Neural cell (in vitro differentiated cells): ENCODE data around the gene JAZF1.

ENCODE experiments used
- CTCF ChIP-seq: fragments of 450-650 bp; IDR thresholded peaks from 2 replicates; pipeline ENCODE4 v1.5.1; 2014; ENCODE audit warnings: antibody characterized with exemption, mild to moderate bottlenecking, moderate library complexity; ENCODE audit not compliant: poor library complexity, severe bottlenecking
- MXI1 ChIP-seq: fragments of 450-650 bp; conservative IDR thresholded peaks from 2 replicates; pipeline ENCODE4 v1.6.1; 2014; ENCODE audit warnings: antibody characterized with exemption, mild to moderate bottlenecking; ENCODE audit not compliant: poor library complexity, severe bottlenecking
- POLR2AphosphoS5 ChIP-seq: IDR thresholded peaks from 2 replicates; pipeline ENCODE4 v1.6.1; 2012
- RAD21 ChIP-seq: fragments of 450-650 bp; conservative IDR thresholded peaks from 2 replicates; pipeline ENCODE4 v1.6.1; 2014; ENCODE audit warnings: antibody characterized with exemption, mild to moderate bottlenecking, moderate library complexity
- REST ChIP-seq: IDR thresholded peaks from 2 replicates; pipeline ENCODE4 v1.6.1; 2012; ENCODE audit warnings: borderline replicate concordance
- SMC3 ChIP-seq: fragments of 450-650 bp; conservative IDR thresholded peaks from 2 replicates; pipeline ENCODE4 v1.6.1; 2014; ENCODE audit warnings: antibody characterized with exemption, mild to moderate bottlenecking, moderate library complexity; ENCODE audit not compliant: poor library complexity
- TAF1 ChIP-seq: IDR thresholded peaks from 2 replicates; pipeline ENCODE4 v1.6.1; 2012; ENCODE audit warnings: low read depth

- TF ChIP-seq POLR2AphosphoS5 (no peak), CTCF (no peak), RAD21 (no peak), TAF1 (no peak), REST (no peak), SMC3 (no peak), MXI1 (no peak)
These were observed 22.7 kb downstream of the JAZF1 start for GRCh38 chr7:28157831-28158416.
